IgD-negative memory B cell (primary cell): ENCODE measurements around the gene KIAA1217. TPM values are rescaled to one million over a fixed set of nuclear protein-coding genes. Genes with fewer than 3 reads are reported as not detected.

Experiments
- H3K27ac Mint-ChIP-seq, 3 donors: one replicate each; pipeline ENCODE4 v1.8.0; 2020 to 2022; ENCODE audit warnings: mild to moderate bottlenecking in 3 of 3, mixed read lengths in 3 of 3, moderate library complexity in 1 of 3
- H3K27me3 Mint-ChIP-seq: one replicate; pipeline ENCODE4 v1.8.0; 2021; ENCODE audit warnings: mixed read lengths
- H3K36me3 Mint-ChIP-seq: one replicate; pipeline ENCODE4 v1.8.0; 2020; ENCODE audit warnings: mild to moderate bottlenecking, mixed read lengths
- H3K4me1 Mint-ChIP-seq, 3 donors: one replicate each; pipeline ENCODE4 v1.8.0; 2020 to 2022; ENCODE audit warnings: mixed read lengths in 3 of 3, mild to moderate bottlenecking in 1 of 3
- H3K4me3 Mint-ChIP-seq, 4 donors: one replicate each; pipeline ENCODE4 v1.8.0; 2020 to 2022; ENCODE audit warnings: mild to moderate bottlenecking in 4 of 4, mixed read lengths in 4 of 4, moderate library complexity in 3 of 4
- H3K9me3 Mint-ChIP-seq, 3 donors: one replicate each; pipeline ENCODE4 v1.8.0; 2020 to 2021; ENCODE audit warnings: mixed read lengths in 3 of 3, mild to moderate bottlenecking in 1 of 3
- polyA plus RNA-seq: library from polyadenylated mRNA; unstranded; fragments of 300-500 nt; fragmentation: Illumina TruSeq; gene quantifications from one replicate; pipeline ENCODE4 v1.2.3, GENCODE V29; 2021

Gene KIAA1217
- polyA plus RNA-seq, 1 donor from 2014 or later, result not detected

- peaks cover 17% of the 10 kb centered on the region for H3K36me3 Mint-ChIP-seq
- no peak overlapping the region for H3K4me3 Mint-ChIP-seq
- H3K27me3 Mint-ChIP-seq, result no peaks in the 10 kb centered on the region
- H3K9me3 Mint-ChIP-seq, result no peaks in the 10 kb centered on the region
- H3K27ac Mint-ChIP-seq, result no peak overlapping the region
- H3K4me1 Mint-ChIP-seq, result no peaks in the 10 kb centered on the region
Measured at GRCh38 chr10:24597426-24597825, 388.5 kb downstream of the KIAA1217 start.
